Spinal cord (tissue), 10 donors: ENCODE measurements around the gene TBC1D2B. TPM values are rescaled to one million over a fixed set of nuclear protein-coding genes. Genes with fewer than 3 reads are reported as not detected.
"Not testable (repeated sequence)": the region's sequence is repeated elsewhere in the genome, so short reads cannot be mapped to it uniquely, and the experiment has no call there.

Experiments
- DNase-seq, 6 donors: peaks; one replicate each; pipeline versions ENCODE4 v3.0.0 to v3.0.0-alpha.2; 2013 to 2015; ENCODE audit warnings: low spot score in 6 of 6, low read depth in 4 of 6
- H3K27ac ChIP-seq: one replicate; pipeline ENCODE4 v1.5.1; 2013; ENCODE audit warnings: low read depth, low read length, control low read depth
- H3K27me3 ChIP-seq: one replicate; pipeline ENCODE4 v1.6.1; 2013; ENCODE audit warnings: low read length; ENCODE audit not compliant: control insufficient read depth, insufficient read depth
- H3K36me3 ChIP-seq: one replicate; pipeline ENCODE4 v1.6.1; 2013; ENCODE audit warnings: low read length; ENCODE audit not compliant: control insufficient read depth, insufficient read depth
- H3K4me1 ChIP-seq: one replicate; pipeline ENCODE4 v1.6.1; 2013; ENCODE audit warnings: low read length; ENCODE audit not compliant: control insufficient read depth, insufficient read depth
- H3K4me3 ChIP-seq: one replicate; pipeline ENCODE4 v1.5.1; 2013; ENCODE audit warnings: low read depth, low read length, control low read depth
- H3K9me3 ChIP-seq: one replicate; pipeline ENCODE4 v1.6.1; 2013; ENCODE audit warnings: low read length; ENCODE audit not compliant: control insufficient read depth, insufficient read depth
- WGBS: methylation state at CpG from one replicate; pipeline ENCODE4 v1.1.5; 2013; ENCODE audit warnings: missing lambda C conversion rate; ENCODE audit not compliant: insufficient coverage; 5-methylcytosine and 5-hydroxymethylcytosine counted together
- polyA plus RNA-seq, 2 donors: library from polyadenylated mRNA; unstranded; fragments of 120-200 nt; gene quantifications; one replicate each; pipeline ENCODE4 v1.2.1, GENCODE V29; 2013; ENCODE audit not compliant: insufficient read length in 2 of 2
- total RNA-seq, 2 donors: library from RNA; depleted of rRNA in 1 of 2; stranded (reverse); fragments of 120-200 nt in 1 of 2; fragments of >200 nt in 1 of 2; gene quantifications; one replicate each; pipeline versions ENCODE4 v1.2.3 to v1.2.4, GENCODE V29; 2013 to 2014
- donor health status: healthy.

TBC1D2B gene
- total and polyA plus RNA-seq, 4 donors: 21.0 to 41.7 (median 27.6) TPM

DNA sequence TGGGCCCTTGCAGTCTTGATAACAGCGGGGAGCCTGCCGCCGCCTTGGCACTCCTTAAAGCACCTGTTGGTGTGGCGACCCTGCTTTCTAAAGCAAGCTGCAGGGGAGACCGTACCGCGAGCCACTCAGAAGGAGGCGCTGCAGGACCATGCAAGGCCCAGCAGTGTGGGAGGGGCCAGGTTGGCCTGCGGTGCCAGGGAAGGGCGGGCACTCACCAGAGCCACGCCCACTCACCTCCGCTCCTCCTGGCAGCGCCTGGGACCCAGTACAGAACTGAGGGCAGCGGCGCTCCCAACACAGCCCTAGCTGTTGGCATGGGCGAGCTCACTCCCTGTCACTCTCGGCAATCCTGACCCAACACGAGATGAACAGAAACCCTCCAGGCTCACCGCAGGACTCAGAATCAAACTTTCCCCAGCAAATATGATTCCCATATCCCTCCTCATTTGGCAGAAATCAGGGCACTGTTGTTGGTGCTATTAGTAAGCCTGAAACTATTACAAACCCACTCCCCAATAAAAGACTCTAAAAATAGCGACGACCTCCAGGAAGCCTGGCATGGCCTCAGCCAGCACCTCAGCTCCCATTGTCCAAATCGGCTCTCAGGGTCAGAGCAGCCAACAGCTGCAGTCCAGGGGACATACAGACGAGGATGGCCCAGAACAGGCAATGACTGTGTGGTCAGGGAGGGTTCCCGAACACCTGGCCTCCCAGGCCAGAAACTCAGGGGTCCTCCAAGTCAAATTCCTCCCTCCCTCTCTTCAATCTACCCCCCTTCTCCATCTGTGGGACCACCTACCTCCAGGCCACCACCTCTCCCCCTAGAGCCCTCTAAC is 77.2 kb downstream of the TBC1D2B start:
- no peak overlapping the region for H3K27ac ChIP-seq
- DNase-seq: peak in 3 of 6 donors; percentile 39 to 71 (median 65)
- peaks cover 26% of the 10 kb centered on the region for H3K4me1 ChIP-seq
- no peak overlapping the region for H3K4me3 ChIP-seq
- H3K27me3 ChIP-seq: no peaks in the 10 kb centered on the region
- peaks cover 65% of the 10 kb centered on the region for H3K36me3 ChIP-seq
- H3K9me3 ChIP-seq: no peaks in the 10 kb centered on the region
- 44% methylated on average over 22 of the region's 24 CpGs for WGBS

DNA sequence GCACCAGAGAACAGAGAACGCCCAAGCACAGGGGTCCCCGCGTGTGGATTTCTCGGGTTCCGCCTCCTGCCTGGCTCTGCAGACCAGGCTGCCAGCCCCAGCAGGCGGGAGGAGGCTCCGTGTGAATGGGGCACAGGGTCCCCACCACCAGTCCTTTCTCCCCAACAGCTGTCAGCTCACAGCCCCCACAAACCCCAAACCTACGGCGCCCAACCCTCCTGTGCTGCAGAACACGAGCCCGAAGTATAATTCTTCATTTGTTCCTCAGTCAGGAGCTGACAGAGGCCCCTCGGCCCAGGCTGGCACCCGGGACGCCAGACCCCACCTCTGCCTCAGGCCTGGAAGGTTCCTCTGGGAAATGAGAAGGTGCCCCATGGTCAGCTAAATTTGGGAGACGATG is 78.0 kb downstream of the TBC1D2B start:
- Histone ChIP-seq H3K4me1 (peaks cover 19% of the 10 kb centered on the region), H3K27me3 (no peaks in the 10 kb centered on the region), H3K4me3 (no peak overlapping the region), H3K36me3 (peaks cover 65% of the 10 kb centered on the region), H3K27ac (no peak overlapping the region), H3K9me3 (no peaks in the 10 kb centered on the region)
- 92% methylated on average over 15 of the region's 15 CpGs for WGBS
- DNase-seq: no peak

DNA sequence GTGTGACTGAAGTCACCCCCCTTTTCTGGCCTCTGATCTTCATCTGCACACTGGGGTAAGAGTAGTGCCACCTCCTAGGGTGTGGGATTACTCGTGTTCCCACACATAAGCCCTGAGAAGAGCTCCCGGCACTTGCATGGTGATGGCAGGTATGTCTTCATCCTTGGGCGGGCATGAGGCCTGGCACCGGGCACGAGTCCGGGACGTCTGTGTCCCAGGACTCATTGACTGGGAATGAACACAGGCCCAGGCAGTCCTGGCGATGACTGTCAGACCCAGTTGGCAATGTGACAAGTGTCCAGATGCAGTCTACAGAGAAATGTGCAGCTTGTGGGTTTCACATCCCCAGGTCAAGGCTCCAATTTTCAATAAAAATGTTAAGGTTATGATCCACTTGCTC is 78.9 kb downstream of the TBC1D2B start:
- 98% methylated on average over 8 of the region's 8 CpGs for WGBS
- peaks cover 73% of the 10 kb centered on the region for H3K36me3 ChIP-seq
- no peaks in the 10 kb centered on the region for H3K9me3 ChIP-seq
- H3K4me1 ChIP-seq: peaks cover 18% of the 10 kb centered on the region
- no peak overlapping the region for H3K4me3 ChIP-seq
- DNase-seq: no peak
- no peaks in the 10 kb centered on the region for H3K27me3 ChIP-seq
- H3K27ac ChIP-seq: no peak overlapping the region

DNA sequence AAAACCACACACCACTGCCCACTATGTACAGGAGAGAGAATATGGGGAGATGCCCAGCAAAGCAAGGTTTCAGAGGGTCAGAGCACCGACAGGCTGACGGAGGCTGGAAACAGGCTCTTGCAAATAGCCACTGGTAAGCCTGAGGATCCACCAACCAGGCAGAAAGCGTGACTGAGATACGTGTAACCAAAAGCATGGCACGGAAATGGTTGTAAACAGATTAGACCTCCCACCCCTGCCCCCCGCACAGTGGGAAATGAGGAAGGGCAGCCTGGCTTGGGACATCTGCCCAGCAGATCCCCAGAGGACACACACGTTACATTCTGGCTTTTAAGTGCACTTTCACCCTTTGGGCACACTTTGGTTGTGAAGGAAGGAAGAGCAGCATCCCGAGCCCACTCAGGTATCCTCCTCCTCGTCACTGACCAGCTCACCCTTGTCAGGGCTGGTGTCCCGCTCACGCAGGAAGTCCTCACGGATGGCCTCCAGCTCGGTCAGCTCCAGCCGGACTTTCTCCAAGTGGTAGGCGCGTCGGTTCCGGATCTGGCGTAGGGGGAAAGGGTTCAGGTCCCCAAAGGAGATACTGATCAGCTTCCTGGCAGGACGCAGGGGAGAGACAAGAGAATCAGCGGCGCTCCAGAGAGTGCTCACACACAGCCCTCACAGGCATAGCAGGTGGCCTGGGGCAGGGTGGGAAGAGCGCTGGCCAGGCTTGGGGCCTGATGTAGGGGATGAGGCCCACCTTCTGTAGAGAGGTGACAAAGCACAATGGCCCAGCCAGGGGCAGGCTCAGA is 79.6 kb downstream of the TBC1D2B start:
- H3K27me3 ChIP-seq, H3K9me3 ChIP-seq, DNase-seq, H3K27ac ChIP-seq, H3K4me3 ChIP-seq: not testable (repeated sequence)
- 96% methylated on average over 11 of the region's 23 CpGs for WGBS
- Histone ChIP-seq H3K4me1 (peaks cover 13% of the 10 kb centered on the region), H3K36me3 (peaks cover 73% of the 10 kb centered on the region)

DNA sequence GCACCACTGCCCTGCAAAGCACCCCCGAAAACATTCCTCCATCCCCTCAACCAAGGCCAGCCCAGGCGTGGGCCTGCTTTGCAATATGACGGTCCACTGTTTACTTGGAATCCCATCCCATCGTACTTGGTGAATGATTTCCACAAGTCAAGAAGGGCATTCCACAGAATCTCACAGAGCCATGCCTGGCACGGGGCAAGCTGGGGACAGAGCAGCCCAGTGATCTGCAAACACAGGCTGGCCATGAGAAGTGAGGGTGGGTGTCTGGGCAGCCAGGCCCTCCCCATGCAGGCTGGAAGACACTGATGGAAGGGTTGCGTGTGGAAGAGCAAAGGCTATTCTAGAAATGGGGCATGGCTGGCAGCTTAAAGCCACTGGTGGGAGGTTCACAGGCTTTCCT is 80.3 kb downstream of the TBC1D2B start:
- not testable (repeated sequence) for DNase-seq, H3K27ac ChIP-seq, H3K9me3 ChIP-seq, H3K4me3 ChIP-seq, H3K27me3 ChIP-seq
- Histone ChIP-seq H3K4me1 (peaks cover 16% of the 10 kb centered on the region), H3K36me3 (peaks cover 70% of the 10 kb centered on the region)
- 92% methylated on average over 1 of the region's 6 CpGs for WGBS

DNA sequence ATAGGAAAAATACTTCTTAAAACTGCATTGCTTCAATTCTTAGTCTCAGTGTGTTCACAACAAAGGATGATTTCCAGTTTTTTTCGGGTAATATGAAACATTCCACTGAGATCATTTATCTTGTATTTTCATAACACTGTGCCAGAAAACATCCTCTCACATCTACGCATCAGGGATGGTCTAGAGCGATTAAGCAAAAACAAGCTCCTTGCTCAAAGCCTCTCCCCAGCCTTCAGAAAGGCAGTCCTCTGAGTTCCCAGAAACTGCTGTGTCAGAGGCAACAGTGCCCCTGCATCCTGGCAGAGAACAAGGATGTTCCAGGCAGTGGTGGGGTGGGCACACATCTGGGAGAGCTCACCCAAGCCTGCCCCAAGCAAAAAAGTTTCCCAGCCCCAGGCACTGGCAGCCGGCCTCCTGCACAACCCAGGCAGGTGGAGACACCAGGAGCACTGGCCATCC is 80.8 kb downstream of the TBC1D2B start:
- not testable (repeated sequence) for H3K27me3 ChIP-seq, H3K9me3 ChIP-seq, H3K27ac ChIP-seq, H3K4me3 ChIP-seq, DNase-seq
- H3K4me1 ChIP-seq: peaks cover 21% of the 10 kb centered on the region
- peaks cover 72% of the 10 kb centered on the region for H3K36me3 ChIP-seq
- 93% methylated on average over 4 of the region's 4 CpGs for WGBS

DNA sequence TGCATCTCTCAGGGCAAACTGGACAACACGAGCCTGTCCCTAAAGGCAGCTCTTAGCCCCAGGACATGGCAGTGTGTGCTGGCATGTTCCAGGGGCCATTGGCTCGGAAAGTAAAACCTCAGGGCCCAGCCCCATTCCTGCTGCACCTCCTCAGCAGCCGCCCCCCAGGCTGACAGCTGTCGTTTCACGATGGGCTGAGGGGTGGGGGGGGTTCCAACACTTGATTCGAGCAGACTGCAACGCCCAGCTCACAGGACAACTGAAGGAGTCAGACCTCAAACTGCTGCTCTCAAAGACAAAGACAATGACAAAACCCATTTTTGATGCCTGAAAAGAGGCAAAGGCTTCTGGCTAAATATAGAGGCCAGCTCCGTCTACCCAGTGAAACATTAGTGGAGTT is 81.3 kb downstream of the TBC1D2B start:
- not testable (repeated sequence) for H3K27ac ChIP-seq, DNase-seq, H3K27me3 ChIP-seq, H3K4me3 ChIP-seq, H3K9me3 ChIP-seq
- H3K4me1 ChIP-seq: peaks cover 22% of the 10 kb centered on the region
- peaks cover 68% of the 10 kb centered on the region for H3K36me3 ChIP-seq
- 77% methylated on average over 2 of the region's 8 CpGs for WGBS

DNA sequence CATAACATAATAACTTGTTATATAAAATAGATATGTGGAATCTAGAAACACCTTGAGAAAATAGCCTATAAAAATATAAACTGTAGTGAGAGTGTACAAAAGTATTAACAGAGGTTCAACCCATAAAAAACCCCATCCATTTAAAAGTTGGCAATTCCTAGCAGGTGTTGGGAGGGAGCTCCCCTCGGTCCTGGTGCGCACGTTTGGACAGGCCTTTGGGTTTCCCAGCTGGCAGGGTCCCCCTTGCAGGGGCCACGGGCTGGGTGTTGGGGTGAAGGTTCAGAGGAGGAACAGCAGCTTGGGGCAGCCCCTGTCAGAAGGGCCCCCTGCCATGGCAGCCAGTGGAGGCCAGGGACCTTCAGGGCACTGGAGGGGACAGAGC is 82.0 kb downstream of the TBC1D2B start:
- H3K27ac ChIP-seq, H3K4me3 ChIP-seq, H3K27me3 ChIP-seq, H3K9me3 ChIP-seq, DNase-seq: not testable (repeated sequence)
- no CpG with 5 or more reads among the region's 4 CpGs for WGBS
- peaks cover 25% of the 10 kb centered on the region for H3K4me1 ChIP-seq
- H3K36me3 ChIP-seq: peaks cover 66% of the 10 kb centered on the region

DNA sequence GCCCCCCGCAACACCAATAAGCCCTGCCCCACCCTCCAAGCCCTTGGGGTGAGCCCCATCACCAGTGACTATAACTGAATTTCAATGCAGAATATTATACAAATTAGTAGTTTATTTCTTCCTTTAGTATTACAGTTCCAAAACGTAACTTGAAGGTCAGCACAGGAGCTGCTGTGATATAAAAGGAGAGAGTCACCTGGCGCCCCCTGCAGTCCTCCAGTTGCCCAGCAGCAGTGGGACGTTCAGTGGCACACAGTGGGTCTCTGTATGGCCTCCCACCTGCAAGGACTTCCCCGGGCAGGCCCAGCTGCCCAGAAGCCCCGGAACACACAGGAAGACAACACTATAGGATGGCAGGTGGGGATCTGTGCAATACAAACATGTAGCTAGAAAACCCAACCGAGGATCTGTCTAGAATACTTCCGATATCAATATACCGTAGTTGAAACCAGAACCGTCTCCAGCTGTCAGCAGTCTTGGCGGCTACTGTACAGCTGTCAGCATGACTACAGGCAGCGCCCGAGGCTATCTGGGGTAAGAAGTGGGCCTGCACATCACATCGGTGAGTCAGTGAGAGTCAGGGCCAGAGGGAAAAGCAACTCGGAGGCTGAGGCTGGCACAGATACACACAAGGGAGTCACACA is 82.5 kb downstream of the TBC1D2B start:
- not testable (repeated sequence) for H3K9me3 ChIP-seq, DNase-seq, H3K27ac ChIP-seq, H3K27me3 ChIP-seq, H3K4me3 ChIP-seq
- peaks cover 62% of the 10 kb centered on the region for H3K36me3 ChIP-seq
- H3K4me1 ChIP-seq: peaks cover 28% of the 10 kb centered on the region
- WGBS: no CpG with 5 or more reads among the region's 15 CpGs
